Fibroblast of skin of left biceps (primary cell): Measurements from ENCODE around the gene DACT2.
"Not testable (repeated sequence)": the region's sequence is repeated elsewhere in the genome, so short reads cannot be mapped to it uniquely, and the experiment has no call there.

Experiments used
- DNase-seq, 2 experiments: peaks; one replicate each; pipeline ENCODE4 v3.0.0-alpha.2; 2013; ENCODE audit warnings: low read depth in 2 of 2

DACT2 gene

DNA sequence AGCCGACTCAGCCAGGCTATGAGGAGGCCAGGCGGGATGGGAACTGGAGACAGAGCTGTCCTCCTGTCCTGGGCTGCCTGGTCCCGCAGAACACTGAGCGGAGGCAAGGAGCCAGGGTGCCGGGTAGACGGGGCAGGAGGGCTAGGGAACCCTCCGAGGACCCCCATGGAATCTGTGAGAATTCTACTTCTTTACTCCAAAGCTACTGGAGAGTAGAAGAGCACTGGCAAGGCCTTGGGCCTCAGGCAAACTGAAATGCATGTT lies 14.9 kb downstream of the DACT2 start:
- no peak for DNase-seq

DNA sequence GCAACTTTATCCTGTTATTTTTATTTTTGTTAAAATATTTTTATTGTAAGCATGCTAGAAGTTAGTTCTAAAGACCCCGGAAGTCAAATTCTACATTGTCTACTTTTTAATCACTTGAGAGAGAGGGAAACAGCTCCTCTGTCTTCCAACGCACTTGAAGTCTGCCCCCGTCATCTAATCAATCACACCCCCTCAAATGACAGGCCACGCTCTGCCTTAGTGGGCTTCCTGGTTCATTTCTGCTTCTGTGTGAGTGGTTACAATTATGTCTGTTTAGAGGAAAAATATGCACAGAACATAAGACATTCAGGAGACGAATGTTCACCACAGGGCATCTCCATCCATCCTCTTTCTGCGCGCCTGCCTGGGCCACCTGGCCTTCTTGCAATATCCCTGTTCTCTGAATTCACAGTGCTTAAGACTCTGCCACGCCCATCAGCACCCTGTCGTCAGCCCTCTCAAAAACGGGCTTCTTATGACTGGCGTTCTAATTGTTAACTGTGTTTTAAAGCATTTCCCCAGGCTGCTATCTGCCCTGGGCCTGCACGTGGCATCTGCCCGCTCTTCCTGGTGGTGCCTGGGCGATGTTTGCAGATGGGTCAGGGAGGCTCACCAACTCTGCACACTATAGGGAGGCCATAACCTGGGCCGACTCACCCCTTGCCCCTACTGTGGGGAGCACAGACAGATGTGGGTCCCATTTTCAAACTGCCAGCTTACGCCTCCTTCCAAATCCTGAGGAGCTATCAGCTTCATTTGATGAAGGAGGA lies 15.4 kb downstream of the DACT2 start:
- no peak for DNase-seq

DNA sequence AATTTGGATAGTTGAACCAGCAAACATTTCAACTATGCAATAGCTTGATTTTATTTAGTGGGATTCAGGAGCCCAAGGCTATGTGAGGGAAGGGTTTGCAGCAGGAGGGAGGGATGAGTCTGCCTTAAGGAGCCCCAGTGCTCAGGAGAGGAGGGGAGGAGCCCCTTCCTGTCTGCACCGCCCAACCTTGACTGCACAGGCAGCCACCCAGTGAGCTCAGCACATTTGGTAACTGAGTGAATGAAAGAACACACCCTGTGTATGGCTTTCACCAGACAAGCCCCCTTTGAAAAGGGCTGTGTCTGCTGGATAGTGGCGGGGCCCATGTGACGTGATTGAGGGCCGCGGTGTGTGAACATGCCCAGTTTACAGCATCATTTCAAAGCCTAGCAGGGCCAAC lies 17.0 kb downstream of the DACT2 start:
- no peak for DNase-seq

DNA sequence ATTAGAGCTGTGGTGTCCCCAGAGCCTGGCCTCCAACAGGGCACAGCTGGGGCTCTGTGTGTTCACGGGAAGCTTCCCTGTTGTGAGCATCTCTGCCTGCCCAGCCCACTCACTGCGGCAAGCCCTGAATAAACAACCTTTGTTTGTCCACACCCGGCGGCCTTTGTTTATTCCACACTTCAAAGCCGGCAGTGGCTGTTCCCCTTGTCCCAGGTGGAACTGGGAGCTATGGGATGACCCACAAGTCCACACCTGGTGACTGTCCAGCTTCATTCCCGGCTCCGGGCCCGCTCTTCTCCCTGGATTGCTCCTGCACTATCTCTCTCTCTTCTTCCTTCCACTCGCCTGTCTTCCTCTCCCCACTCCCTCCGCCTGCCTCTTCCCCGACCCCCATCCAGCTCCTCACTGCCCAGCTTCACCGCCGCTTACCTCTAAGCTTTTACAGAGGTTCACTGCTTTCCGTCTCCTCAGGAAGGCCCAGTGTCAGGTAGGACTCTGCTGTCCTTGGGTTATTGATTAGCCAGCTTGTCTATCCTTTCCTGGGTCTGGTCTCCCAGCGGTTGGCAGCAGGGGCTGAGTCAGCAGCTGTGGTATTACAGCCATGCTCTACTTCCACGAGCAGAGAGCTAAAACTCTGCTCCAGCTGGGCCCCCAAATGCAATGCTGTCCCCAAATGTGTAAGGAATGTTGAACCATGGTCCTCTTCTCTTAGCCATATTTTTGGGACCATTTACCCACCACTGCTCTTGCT lies 17.8 kb downstream of the DACT2 start:
- DNase-seq = no peak

DNA sequence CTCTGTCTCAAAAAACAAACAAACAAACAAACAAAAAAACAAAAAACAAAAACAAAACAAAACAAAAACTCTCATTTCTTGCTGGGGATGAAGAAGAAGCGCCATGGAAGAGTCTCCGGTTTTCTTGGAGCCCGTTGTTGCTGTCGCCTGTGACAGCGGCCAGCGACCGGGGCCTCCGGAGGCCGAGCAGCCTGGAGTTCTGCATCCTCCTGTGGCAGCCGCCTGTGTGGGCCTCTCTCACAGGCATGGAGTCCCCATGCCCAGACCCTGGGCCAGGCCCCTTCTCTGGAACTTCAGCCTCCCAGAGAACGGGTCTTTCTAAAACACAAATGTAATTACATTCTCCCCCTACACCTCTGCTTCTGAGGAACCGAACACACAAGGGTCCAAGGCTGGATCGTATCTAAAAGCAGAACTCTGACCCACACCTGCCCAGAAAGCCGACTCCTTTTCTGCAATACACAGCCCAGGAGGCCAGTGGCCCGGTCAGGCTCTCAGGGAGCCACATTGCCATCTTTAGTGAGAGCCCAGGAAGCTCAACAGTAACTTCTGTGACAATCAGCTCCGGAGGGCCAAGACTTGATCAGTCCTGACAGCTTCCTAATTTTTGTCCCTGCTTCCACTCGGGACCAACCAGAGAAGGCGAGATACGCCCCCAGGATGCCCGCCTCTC lies 18.5 kb downstream of the DACT2 start:
- DNase-seq = no peak

DNA sequence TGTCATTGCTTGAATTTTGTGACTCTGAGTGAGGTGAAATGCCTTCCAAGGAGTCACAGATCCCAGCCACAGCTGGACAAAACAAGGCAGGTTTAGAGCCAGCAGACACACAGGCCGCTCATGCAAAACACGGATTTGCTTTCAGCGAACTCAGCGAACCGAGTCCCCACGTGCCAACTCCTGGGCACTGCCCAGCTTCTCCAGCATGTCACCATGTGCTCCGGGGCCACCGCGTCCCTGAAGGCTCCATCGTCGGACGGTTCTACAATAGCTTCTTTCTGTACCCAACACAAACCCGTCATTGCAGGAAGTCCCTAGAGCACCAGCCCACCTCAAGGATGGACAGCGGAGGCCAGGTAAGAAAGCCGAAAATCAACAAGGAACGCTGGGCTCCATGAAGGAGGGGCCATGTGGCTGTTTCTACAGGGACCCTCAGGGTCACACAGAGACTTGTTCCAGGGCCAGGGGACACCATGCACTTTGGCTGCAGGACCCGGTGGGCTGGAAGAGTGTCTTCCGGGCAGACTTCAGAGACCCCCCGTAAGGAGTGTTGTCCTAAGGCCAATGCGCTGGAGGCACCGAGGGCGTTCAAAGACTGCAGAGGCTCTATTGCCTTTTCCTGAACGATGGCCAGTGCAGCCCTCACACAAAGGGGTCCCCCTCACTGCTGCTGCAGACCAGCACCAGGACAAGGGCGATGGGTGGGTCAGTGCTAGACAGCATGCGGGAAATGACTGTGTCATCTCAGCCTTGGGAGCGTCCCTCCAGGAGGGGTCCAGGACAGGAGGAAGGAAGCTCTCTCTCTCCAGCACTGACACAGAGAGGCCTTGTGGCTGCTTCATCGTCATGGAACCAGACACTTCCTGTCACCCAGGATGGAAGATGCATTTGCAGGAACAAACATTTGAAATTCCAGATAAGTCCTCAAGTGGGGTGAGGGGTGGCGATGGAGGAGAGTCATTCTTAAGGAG lies 19.8 kb downstream of the DACT2 start:
- no peak for DNase-seq

DNA sequence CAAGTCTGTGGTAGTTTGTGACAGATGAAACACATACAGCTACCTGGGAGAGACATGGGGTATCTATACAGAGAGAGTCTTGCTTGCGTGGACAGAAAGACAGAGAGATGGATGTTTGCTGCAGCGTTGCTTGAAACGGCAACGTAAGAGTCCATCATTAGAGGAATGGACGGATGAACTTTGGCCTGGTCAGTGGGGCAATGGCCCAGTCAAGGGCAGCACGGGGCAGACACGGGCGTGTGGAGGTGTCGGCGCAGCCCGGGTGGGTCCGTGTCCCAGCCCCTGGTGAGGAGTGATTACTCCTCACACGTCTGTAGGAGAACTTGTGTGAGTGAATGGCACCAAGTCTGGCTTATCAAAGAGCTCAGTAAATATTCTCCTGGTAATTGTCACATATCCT lies 21.9 kb downstream of the DACT2 start:
- DNase-seq = no peak

DNA sequence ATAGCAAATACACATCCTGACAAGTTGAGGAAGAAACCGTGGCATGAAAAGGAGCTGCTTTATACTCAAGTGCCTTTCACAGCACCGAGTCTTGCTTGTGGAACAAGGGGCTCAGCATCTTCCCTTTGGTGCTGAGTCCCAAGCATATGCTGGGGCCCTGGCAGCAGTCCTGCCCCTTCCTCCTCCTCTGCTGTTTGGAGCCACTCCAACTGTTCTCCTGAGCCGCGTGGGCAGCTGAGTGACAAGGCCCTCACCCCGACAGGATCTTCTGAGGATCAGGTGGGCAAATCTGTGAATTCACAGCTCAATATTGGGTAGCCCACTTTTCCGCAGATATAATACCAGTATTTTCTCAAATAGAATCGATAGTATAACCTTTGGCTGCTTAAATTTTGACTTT lies 24.7 kb downstream of the DACT2 start:
- no peak for DNase-seq

DNA sequence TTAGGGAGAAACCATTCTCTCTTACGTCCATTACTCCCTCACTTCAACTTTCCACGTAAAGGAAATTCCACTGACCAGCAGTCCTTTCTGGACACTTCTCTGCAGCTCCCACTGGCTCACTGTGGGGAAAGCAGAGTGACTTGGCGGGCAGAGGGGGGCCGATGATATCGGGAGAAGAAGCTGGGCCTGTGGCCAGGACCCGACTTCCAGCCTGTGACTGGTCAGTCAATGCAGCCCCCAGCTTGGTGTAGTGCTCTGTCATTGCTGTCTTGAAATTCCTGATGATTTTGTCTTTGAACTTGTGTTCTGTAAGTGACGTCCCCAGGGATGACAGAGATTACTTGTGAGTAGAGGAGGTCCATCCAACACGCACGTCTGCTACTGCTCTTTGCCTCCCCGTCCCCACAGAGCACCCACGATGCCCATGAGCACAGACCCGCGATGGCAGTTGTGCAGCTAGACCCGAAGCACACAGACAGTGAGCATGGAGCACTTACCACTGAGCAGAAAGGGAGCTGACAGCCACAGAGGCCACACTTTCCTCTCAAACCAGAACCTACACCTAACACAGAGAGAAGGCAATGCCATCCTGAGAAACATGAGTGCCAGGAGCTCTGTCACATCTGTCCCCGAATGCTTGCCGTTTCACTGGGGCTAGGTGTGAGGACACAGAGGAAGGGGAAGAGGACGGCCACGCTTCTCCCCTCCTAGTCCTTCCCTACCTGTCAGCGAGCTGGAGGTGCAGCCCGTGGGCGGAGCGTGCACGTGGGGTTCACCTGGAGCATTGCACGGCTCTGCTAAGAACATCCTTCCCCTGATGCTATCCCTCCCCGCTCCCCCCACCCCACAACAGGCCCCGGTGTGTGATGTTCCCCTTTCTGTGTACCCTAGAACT lies 25.7 kb downstream of the DACT2 start:
- no peak for DNase-seq

DNA sequence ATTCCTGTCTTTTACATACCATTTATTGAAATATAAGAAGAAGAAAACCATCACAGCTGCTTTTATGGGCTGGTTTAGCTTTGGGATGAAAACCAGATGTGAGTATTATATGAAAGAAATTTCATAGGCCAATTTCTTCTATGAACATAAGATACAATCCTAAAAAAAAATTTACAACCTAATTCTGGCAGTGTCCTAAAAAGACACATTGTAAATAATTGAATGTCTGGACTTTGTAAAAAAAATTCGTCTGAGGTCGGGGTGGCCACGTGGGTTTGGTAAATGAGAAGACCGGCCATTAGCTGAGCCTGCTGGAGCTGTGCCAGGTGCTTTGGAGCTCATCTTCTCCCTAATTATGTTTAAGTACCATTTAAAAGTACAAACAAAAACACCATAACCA lies 26.8 kb downstream of the DACT2 start:
- DNase-seq = no peak

DNA sequence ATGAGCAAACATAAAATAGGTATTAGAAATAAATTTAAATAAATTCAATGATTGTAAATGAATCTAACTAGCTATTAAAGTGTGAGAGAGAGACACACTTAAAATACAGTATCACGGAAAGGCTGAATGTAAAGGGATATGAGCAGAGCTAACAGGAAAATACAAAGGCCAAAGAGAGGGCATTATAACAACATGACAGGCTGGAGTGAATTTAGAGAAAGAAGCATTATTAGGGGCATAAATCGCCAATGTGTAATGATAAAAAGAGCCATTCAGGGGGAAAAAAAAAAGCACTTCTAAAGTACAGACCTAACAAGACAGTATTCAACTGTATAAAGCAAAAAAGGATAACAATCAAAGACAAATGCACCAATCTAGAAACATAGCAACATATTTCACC lies 28.1 kb downstream of the DACT2 start:
- DNase-seq = no peak

DNA sequence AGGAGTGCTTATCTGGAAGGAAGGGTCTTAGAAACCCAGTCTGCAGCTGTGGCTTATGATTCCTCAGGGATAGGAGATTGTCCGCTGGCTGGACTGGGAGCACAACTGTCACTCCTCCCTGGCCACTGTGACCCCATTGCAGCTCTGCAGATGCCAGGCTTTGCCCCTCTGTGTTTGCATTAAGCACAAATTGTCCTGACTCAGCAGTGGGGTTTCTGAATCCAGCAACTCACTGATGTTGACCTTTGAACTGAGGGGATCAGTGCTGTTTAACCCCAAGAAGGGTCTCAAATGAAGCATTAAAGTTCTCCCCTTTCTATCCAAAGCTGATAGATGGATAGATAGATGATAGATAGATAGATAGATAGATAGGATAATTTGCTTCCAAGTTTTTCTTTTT lies 29.5 kb downstream of the DACT2 start:
- DNase-seq = no peak

DNA sequence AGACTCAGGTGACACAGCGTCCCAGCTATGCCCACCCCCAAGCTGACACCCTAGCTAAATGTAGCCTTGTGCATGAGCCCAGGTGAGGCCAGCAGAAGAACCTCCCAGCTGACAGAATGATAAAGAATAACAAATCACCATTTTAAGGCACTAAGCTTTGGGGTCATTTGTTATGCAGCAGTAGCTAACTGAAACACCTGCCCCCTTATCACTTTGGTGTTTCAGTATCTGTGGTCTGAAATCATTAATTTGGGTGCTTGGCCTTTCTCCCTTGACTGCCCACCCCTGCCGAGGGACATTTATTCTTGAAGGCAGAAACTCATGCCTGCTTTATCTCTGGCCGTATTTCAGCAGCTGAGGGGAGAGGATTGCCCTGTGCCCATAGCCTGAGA lies 30.0 kb downstream of the DACT2 start:
- DNase-seq = no peak

DNA sequence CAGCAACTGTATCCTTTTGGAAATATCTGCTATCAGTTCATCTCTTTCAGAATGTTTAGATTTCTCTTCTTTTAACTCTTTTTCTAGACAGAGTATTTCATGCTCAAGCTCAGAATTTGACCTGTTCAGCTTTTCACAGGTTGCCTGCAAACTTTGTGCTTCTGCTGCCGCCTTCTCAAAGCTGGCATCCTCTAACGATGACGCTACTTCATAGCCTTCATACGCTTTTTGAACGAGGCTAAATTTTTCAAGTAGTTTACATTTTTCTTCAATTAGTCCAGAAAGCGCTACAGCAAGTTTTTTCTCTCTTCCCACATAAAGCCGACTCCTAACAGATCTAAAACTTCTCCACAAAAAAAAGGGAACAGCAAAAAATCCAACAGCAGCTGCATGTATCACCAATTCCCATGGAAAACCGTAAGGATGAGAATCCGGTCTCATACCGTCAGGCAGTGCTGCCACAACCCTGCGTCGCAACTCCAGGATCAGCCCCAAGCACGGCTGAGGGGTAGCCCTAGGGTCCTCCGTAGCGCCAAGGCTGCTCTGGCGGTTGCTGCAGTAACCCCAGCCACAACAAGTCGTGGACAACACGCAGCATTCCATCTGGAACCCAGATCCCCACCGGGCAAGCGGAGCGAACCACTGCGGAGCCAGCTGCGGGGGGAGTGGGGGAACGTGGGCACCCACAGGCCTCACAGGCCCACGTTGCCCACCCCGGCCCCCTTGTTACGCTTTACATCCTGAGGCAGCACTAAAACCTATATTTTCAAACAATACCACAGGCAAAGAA lies 30.6 kb downstream of the DACT2 start:
- no peak for DNase-seq

DNA sequence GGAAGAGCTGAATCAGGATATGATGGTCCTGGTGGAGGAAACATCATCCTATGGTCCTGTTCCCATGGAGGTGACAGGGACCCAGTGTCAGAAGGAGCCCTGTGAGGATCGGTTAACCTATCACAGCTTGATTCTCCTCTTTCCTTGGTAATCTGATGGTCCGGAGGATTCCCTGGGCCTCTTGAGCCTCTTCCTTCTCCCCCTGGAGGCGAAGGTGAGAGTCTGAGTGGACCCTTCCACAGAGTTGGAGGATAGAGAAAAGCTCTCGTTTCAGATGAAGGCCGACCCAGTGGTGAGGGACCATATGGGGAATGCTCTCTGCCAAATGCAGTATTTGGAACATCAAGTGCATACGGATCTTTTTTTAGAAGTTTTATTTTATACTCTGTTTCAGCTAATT lies 32.1 kb downstream of the DACT2 start:
- DNase-seq = not testable (repeated sequence)

DNA sequence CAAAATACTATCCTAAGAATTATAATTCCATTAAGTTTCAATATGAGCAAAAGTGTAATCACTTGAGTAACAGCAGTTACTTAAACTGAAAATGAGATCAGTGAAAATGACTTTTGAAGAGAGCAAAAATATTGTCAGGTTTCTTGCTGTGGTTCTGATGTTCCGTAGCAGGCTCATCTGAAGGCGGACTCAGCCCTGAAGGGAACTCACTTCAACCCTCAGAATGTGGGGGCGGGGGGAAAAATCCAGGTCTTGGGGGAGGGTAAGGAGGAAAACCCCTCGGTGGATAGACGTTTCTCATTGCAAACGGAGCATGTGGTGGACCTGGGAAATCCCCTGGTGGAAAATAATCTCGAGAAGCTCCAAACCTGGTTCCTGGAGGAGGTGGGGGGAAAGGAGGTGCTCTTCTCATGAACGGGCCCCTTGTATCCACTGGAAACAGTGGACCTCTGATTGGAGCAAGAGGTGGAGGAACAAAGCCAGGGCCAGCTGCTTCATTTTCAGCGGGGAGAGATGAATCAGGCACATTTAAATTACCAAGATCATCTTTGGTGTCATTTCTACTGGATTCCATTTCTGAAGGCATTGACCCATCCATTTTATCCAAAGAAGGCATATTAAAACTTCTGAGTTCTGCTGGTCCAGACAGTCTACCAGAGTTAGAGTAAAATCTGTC lies 32.7 kb downstream of the DACT2 start:
- not testable (repeated sequence) for DNase-seq

DNA sequence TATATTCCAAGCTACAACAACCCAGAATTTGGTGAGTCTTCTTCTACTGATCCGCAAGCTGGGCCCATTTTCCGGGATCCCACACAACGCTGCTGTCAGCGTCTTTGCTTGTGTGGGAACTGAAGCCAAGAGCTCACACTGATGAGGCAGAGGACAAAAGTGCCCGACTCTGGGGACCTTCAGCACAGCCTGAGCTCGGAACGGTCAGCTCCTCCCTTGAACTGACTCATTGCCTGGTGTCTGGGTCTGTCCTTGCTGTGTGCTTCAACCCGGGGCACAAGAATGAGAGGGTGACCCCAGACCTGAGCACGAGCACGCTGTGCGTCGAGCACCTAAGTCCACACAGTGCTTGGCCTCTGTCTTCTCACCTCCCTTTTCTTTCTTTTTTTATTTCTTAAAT lies 33.5 kb downstream of the DACT2 start:
- DNase-seq = no peak

DNA sequence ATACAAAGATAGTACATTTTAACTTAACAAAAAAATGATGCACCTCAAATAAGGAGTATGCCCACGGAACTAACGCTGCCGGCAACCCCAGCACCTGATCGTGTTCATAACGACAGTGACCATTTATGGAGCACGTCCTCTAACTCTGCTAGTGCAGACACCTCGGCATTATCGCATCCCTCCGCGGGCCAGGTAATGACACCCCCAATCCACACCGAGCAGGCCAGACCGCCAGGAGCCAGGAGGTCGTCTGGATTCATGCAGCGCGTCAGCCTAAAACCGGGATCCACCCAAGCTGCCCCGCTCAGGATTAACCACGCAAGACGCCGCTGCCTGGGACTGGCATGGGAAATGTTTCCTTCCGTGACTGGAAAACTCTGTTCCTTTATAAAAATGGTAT lies 34.1 kb downstream of the DACT2 start:
- no peak for DNase-seq

DNA sequence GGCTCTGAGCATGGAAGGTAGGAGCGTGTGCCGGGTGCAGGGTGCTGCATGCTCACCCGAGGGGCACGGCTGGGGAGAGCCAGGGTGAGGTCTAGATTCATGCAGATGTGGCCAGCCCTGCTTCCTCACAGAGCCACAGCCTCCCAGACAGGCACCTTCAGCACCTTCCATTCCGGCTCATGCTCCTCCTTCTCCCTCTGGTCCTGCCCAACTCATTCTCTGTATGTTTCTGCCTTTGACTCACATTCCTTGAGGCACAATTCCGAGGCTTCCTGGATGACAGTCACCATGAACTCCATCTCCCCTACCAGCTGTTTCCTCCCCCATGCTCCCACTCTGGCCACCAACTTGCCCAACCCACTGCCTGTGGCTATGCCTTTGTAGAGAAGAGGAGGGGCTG lies 35.4 kb downstream of the DACT2 start:
- no peak for DNase-seq

DNA sequence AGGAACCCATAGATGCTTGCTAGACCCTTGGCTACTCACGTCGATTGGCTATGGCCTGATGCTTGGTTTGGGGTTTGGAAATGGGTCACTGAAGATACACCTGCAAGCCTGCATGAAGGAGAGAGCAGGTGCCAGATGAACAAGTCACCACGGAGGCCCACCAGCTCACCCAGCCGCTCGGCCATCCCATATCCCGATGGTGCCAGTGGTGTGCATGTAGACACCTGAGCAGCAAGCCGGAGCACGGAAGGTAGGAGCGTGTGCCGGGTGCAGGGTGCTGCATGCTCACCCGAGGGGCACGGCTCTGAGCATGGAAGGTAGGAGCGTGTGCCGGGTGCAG lies 35.9 kb downstream of the DACT2 start:
- no peak for DNase-seq
